ENCODE measurements around the gene COL18A1.

COL18A1 gene

GRCh38 chr21:45504516-45505415, 99.8 kb downstream of the COL18A1 start:
- no peak overlapping the region for H3K4me3 ChIP-seq (ENCODE audit: low read depth, low read length)
- TF ChIP-seq CTCF (IDR thresholded peaks at IDR 0.05; ENCODE audit: low read depth, low read length, missing control alignments), result no peak
- in situ Hi-C loops (cut with HindIII; ENCODE audit: low sequenced_read_pairs), result no loop called here
- DNase-seq (ENCODE audit: low read depth), result no peak

DNA sequence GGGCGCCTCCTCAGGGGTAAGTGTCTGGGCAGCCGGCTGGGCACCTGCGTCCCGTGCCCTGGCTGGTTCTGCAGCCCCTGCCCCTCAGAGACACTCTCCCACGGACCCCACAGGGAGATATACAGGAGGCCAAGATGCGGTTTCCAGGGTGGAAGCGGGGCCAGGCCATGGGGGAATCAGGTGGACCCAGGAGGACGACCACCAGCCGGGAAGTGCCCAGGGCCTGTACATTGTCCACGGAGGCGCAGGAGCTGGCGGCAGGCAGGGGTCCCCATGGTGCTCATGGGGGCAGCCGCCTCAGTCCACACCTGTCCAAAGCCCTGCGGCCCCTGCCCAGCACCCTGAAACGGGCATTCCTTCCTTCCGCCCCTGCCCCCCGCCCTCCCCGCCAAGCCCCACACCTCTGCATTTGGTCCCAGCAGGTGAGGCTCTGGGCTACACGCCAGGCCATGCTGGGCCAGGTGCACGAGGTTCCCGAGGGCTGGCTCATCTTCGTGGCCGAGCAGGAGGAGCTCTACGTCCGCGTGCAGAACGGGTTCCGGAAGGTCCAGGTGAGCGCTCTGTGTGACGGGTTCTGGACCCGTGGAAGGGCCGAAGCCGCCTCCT, 100.6 kb downstream of the COL18A1 start:
- no peak for DNase-seq (ENCODE audit: low read depth)
- in situ Hi-C loops (cut with HindIII; ENCODE audit: low sequenced_read_pairs), result no loop called here
- H3K4me3 ChIP-seq (ENCODE audit: low read depth, low read length), result no peak overlapping the region
- TF ChIP-seq CTCF (IDR thresholded peaks at IDR 0.05; ENCODE audit: low read depth, low read length, missing control alignments), result no peak

DNA sequence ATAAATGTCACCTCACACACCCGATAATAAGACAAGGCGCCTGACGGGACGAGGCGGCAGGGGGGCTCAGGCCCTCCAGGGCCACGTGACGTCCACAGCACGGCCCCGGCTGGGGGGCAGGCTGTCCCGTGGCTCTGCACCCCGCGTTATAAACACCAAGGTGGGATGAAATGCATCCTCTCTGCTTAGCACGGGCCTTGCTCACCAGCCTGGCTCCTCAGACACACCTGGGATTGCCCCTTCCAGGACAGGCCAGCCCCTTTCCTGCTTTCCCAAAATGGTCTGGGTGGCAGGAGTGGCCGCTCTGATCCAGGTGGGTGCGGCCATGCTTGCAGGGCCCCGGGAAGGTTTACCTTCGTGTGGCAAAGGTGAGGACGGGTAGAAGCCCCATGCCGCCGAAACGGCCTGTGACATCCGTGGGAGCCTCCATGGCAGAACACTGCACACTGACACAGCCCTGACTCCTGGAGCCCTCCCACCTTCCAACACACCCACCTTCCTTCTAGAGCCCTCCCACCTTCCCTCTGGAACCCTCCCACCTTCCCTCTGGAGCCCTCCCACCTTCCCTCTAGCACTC, 101.4 kb downstream of the COL18A1 start:
- TF ChIP-seq CTCF (IDR thresholded peaks at IDR 0.05; ENCODE audit: low read depth, low read length, missing control alignments), result no peak
- DNase-seq (ENCODE audit: low read depth), result no peak
- H3K4me3 ChIP-seq (ENCODE audit: low read depth, low read length), result no peak overlapping the region
- in situ Hi-C loops (cut with HindIII; ENCODE audit: low sequenced_read_pairs), result no loop called here

- DNase-seq (ENCODE audit: low read depth), result no peak
- no peak overlapping the region for H3K4me3 ChIP-seq (ENCODE audit: low read depth, low read length)
- in situ Hi-C loops (cut with HindIII; ENCODE audit: low sequenced_read_pairs), result no loop called here
- no peak for TF ChIP-seq CTCF (IDR thresholded peaks at IDR 0.05; ENCODE audit: low read depth, low read length, missing control alignments)
These were observed 102.0 kb downstream of the COL18A1 start for GRCh38 chr21:45506836-45507522.

DNA sequence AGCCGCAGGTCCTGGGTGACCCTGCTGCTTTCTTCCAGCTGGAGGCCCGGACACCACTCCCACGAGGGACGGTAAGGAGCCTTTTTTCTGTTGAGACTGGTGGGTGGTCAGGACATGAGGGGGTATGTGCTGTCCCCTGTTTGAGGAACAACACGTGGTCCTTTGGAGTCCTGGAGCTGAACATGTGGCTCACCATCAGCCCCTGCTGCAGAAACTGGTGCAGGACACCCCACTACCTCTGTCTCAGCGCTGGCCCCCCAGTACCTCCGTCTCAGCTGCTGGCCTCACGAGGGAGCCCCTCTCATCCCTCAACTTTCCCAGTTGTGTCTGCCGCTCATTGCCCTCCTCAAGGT, 102.5 kb downstream of the COL18A1 start:
- in situ Hi-C loops (cut with HindIII; ENCODE audit: low sequenced_read_pairs), result no loop called here
- no peak overlapping the region for H3K4me3 ChIP-seq (ENCODE audit: low read depth, low read length)
- no peak for DNase-seq (ENCODE audit: low read depth)
- TF ChIP-seq CTCF (IDR thresholded peaks at IDR 0.05; ENCODE audit: low read depth, low read length, missing control alignments), result no peak

GRCh38 chr21:45507888-45508508, 103.0 kb downstream of the COL18A1 start:
- no peak overlapping the region for H3K4me3 ChIP-seq (ENCODE audit: low read depth, low read length)
- no peak for TF ChIP-seq CTCF (IDR thresholded peaks at IDR 0.05; ENCODE audit: low read depth, low read length, missing control alignments)
- no peak for DNase-seq (ENCODE audit: low read depth)
- in situ Hi-C loops (cut with HindIII; ENCODE audit: low sequenced_read_pairs), result no loop called here

Data from astrocyte of the cerebellum (primary cell).